Stimulated activated CD4-positive, alpha-beta T cell treated with anti-CD3 and anti-CD28 coated beads, Interleukin-15, amount 100 ng/mL, for 24 hours (primary cell): Measurements from ENCODE around the gene ANO3.

ENCODE experiments used
- DNase-seq: peaks from one replicate; pipeline ENCODE4 v3.0.0-alpha.2; 2020

Gene ANO3

DNA sequence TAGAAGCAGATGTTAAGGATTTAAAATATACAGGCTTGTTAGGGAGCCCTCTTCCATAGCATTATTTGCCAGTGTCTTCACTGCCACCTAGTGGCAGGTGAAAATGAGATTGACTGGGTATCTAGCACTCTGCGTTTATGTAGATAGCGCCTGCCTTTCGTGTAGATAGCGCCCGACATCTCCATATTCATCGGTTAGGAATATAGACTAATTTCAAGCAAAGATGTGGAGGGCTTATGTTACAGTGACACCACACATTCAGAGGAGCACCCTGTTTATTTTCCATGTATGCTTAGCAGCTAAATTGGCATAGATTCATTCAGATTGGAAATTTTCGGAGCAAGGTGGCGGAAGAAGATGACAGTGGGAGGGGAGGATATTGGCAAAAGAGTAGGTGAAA, 318.0 kb downstream of the ANO3 start:
- peak; percentile 39 for DNase-seq

DNA sequence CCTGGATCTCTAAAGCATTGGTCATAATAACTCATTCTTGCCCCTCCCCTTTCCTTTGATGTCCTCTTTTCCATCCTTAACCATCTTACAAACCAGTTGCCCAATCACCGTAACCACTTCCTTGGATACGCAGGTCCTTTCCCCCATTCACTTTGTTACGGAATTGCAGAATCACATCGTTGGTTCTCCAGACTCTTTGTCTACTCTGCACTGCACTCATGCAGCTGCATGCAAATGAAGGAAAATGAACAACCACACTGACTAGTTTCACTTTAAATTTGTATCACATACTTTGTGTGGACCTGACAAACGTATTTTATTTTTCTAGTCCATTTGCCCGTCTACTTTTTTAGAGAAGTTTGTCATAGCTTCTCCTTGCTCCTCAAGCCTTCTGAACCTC, 320.0 kb downstream of the ANO3 start:
- no peak for DNase-seq

DNA sequence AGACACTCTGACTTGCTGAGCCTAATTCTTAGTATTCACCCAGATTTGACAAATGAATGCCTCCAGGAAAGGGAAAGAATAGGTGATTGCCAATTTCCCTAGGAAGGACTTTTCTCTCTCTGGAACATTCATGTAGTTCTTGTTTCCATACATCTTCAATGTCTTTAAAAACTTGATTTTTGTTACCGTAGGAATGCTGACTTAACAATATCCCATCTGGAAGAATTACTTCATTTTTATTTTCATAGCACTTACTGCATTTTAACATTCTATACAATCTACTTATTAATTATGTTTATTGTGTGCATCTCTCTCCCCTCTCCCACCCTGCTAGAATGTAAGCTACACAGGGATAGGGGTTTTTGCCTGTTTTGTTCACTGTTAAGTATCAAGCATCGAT, 323.4 kb downstream of the ANO3 start:
- no peak for DNase-seq

DNA sequence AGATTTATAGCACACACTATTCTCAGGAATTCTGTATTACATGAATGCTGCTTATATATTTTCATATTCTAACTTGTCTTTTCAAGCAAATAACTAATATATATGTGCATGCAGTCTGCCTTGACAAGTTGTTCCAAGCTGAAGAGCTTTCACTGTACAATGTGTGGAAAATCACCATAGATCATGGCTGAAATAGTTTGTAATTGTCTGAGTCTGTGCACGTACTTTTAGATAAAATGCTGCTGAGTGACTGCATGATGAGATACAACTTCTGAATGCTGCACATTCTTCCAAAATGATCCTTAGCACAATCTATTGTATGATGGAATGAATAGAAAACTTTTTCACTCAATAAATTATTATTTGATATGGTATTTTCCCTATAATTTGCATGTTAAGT, 331.0 kb downstream of the ANO3 start:
- no peak for DNase-seq

DNA sequence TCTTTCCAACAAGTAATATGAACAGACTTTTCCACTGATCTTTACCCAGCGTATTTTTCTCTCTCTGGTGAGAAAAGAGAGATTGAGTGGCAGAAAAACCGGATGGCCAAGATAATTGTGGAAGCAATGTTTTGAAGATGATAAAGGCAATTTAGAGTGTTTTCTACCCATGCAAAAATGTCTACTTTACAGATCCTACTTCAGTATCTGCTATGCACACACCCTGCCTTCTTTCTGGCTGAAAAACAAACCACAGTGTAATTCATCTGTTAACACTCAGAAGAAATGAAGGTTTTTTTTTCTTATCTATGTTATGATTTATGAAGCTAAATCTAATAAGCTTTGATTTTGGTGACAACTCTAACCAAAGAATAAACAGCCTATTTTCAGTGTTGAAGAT, 333.1 kb downstream of the ANO3 start:
- no peak for DNase-seq

DNA sequence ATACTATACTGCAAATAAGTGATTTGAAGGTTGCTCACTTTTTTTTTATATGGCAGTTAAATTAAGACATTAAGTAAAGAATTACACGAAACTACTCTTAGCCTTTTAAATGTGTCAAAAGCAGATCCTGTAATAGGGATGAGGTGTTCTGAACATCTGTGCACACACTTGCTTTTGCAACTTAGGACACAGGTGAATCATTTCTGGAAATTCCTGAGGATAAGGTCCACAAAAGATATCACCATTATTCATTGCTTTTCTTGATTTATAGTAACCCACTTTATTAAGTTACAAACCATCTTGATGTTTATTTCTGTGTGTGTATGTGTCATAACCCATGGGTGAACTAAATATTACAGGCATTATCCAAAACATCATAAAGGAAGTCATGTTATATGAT, 334.0 kb downstream of the ANO3 start:
- DNase-seq, result no peak

DNA sequence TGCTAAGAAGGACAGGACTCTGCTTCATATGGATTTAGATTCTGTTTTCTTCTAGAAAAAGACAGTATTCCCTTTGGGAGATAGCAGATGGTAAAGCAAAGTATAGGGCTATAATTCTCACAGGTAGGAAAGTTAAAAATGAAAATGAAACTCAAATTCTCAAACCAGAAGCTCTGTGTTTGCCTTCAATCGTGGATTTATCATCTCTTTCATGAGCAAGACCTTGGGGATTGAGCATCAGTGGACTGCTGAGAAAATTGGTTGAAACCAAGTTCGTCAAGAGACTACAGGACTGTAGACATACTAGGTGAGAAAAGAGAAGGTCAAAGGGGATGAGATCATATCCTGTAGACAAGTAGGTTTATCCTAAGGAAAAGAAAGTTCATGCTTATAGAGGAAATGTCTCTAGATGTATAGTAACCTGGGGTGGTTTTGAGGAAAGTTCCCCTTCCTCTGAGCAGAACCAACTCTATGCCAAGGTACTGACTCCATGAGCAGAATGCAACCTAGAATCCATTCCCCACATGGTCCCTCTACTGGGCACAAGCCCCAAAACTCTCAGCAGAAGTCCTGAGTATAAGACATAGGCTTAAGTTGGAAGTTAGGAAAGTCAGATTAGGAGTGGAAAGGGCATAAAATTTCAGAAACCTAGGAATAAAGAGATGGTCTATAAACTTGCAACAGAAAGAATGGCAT, 343.5 kb downstream of the ANO3 start:
- no peak for DNase-seq

DNA sequence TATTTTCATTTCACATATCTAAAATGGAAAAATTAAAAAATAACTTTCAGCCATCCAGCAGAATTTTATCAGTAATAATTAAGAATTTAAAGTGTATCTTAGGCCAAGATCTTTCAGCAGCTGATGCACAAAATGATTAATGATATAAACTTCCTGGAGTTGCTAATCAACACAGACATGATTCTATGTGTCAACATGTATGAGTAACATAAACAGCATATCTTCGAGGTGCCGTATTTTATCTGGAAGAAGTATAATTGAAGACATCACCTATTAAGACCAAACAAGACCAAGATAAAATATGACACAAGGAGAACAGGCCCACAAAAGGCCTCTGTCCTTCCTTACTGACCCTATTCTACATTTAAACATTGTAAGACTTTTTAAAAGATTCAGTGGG, 344.7 kb downstream of the ANO3 start:
- no peak for DNase-seq

DNA sequence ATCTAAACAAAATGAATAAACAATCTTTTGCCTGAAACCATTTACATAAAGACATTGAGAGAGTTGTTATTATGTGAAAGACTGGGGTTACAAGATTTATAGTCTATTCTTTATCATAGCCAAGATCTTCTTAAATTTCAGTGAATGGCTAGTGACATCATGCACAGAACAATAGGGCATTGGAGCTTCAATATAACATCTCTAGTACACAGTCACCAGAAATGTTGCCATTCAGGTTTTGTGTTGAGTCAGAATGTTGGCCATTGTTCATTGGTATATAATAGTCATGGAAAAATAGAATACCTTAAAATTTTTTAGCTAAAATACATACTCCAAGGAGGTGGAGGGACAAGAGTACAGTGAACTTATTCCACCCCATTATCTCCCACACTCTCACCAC, 345.6 kb downstream of the ANO3 start:
- no peak for DNase-seq

DNA sequence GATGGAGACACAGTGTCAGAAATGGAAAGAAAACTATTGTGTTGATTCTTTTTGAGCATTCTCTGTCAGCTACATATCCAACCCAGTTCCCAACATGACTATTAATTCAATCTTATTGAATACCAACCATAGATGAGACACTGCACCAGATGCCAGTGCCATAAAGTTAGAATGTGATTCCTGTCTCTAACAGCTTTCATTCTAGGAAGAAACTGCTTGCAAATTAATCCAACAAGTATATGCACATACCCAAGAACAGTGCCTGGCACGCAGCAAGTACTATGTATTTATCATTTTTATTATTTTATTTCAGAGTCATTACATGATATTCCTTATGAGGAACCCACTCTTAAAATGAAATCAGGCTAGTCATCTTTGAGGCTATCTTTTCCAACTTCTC, 355.4 kb downstream of the ANO3 start:
- no peak for DNase-seq

DNA sequence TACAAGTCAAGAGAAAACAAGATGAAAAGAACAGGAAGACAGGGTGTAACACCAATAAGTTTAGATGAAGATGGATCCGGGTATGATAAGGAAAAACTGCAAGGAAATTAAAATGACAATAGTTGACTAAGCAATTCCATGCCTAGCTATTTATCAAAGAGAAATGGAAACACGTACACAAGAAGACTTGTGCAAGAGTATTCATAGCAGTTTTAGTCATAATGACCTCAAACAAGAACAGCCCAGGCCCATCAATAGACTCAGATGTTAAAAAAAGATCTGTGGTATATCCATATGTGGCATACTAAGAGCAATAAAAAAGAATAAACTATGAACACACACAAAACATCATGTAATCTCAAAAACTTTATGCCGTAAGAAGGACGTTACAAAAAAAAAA, 356.8 kb downstream of the ANO3 start:
- DNase-seq, result no peak

DNA sequence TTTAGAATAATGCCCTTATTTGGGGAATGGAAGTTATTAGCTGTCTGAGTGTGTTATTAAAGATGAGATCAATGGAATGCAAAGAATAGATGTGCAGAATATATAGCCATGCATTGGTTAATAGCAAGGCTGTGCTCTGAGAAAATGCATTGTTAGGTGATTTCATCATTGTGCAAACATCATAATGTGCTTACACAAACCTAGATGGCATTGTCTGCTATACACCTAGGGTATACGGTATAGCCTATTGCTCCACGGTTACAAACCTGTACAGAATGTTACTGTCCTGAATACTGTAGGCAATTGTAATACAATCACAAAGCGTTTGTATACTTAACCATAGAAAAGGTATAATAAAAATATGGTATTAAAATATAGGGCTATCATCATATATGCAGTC, 364.4 kb downstream of the ANO3 start:
- DNase-seq, result no peak

DNA sequence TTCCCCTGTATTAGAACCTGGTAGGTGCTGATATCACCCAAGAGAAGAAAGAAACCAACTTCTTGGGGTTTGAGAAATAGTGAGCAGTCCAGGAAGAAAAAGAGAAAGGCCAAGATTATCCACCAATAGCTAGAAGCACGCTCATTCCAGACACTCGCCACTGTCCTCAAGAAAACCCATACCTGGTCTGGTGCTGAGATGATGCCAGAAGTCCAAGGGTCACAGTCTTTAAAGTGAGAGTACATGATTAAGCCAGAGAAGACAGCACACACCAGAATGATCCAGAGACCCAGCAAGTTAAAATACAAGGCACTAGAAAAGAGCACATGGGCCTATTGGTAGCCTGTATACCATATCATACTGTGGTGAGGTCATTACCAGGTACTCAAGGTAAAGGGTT, 366.3 kb downstream of the ANO3 start:
- DNase-seq, result no peak

DNA sequence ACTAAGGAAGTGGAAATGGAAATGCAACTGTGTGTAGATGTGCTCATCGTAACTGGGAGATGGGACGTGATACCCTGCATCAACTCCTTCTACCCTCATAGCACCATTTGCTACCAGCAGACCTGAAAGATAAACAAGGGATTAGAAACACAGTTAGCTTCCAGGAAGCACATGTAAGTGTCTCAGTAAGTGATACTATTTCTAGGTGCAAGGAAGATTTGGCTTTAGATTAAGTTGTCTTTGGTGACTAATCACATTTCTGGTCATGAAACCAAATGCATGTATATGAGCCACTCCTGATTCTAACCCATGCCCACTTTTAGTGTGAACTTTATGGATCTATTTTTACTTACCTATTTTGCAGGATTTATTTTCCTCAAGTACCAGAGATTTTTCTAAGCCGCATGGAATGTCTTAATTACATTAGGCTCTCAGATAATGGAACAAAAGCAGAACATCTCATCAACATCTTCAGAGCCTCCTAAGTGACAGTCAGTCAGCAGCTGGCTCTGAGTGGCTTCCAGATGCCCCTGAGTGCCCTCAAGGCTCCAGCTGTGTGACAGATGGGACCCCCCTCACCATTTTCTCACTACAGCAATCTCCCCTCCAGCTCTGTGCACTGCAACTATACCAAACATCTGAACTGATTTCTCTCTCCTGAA, 368.8 kb downstream of the ANO3 start:
- no peak for DNase-seq

DNA sequence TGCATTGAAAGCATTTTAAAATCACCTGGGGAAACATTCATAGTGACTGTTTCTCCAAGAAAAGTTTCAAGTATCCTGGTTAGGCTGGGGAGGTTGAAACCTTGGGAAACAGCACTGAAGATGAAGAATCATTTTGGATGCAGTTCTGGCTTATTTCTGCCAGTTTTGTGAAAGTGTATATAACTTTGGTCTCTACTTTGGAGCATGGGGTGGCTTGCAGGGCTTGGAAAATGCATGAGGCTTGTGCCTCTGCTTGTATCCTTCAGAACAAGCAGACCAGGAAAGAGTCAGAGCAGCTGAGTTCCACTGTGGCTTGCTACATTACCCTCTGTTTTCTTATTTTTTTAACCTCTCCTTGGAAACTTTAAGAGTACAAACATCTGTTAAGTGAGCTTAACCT, 370.5 kb downstream of the ANO3 start:
- DNase-seq, result no peak

DNA sequence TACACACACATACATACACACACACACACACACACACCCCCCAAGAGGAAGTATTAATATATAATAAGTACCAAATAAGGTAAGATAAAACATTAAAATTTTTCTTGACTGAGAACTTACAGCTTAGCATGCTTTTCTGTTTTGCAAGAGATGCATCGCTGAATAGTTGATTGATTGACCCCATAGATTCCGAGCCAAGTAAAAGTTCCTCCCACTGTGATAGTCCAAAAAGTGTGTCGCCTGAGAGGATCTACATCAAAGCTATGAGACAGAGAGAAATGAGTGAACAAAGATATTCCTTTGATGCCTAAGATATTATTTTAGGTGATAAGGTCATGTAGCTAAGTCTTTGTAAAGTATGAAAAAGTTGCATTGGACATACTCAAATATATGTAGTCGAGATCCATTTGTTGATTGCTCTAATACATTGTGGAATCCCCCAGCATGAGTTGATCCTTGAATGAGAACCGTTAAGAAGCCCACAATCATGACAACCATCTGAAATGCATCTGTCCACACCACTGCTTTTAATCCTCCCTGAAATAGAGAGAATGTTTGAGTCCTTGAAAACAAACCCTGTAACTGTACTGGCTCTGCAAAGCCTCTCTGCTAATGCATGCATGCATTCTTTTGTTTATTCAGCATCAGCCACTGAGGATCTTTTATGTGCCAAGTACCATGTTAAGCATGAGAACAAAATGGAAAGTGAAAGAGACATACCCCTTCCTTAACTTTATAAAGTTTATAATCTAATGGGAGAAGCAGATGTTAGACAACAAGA, 371.7 kb downstream of the ANO3 start:
- DNase-seq, result no peak

DNA sequence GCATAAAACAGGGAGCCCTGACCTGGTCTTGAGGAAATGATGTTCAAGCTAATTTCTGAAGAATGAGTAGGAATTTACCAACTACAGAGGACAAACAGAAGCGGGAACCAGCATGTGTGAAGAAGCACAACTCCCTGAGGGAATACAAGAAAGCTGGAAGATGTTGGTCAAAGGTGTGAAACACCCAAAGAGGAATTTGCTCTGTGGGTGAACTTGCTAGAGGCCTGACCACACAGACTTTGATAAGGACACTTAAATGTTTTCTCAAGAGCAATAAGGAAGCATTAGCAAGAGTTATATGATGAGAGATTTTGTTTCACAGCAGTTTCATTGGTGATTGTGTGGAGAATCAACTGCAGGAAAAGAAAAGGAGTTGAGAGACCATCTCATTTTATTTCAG, 372.3 kb downstream of the ANO3 start:
- DNase-seq, result no peak

DNA sequence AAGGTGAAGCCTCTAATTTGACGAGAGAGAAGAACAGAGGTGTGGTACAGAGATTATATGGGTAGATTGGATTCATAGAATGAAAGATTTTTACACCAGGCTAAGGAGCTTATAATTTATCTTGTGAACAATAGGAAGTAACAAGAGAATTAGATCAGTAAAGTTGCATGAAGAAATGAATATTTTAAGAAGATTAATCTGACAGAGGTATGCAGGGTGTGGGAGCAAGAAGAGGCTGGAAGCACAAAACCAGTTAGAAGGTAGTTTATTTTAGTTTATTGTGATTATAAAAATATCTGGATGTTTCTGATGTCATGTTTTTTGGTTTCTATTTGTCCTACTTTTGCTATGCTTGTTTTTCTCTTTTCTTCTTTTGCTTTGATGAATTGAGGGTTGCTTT, 374.3 kb downstream of the ANO3 start:
- DNase-seq, result no peak

DNA sequence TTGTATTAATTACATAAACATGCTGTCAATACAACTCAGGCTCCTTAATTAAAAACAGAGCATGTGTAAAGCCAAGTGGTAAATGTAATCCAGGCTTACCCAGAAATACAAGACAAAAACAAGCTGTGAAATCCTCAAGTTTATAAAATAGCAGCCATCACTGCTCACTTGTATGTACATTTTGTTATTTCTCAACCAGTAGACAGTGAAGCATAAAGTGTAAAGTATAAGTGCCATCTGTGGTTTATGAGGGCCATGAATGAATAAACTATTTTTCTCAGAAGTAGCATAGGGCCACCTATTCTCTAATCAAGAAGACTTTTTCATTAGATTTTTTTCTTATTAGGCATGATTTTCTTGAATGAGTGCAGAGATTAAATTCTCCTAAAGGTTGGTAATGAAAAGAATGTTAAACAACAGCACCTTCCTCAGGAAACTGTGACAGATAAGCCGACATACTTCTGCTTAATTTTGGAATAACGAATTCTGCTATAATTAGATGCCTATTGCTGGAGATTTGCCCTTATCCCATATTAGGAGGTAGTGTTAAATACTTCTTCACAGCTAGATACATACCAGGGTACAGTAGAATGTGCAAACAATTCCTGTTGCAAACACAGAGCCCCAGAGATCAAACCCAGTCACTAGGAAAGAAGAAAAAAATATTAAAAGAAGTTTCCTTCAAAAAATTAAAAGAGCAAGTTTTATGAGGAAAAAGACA, 377.0 kb downstream of the ANO3 start:
- no peak for DNase-seq

DNA sequence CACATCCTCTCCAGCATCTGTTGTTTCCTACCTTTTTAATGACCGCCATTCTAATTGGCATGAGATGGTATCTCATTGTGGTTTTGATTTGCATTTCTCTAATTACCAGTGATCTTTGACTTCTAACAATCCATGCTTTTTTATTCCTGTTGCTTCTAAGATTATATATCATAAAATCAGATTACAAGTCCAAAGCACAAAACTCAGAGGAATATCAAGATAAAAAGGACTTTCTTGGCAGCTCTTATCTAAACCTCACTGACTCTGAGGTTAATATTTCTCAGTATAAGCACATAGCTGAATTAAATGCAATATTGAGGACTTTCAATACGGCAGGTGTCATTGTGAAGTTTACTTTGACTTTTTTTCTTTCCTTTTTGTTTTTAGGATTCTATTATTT, 378.6 kb downstream of the ANO3 start:
- no peak for DNase-seq

DNA sequence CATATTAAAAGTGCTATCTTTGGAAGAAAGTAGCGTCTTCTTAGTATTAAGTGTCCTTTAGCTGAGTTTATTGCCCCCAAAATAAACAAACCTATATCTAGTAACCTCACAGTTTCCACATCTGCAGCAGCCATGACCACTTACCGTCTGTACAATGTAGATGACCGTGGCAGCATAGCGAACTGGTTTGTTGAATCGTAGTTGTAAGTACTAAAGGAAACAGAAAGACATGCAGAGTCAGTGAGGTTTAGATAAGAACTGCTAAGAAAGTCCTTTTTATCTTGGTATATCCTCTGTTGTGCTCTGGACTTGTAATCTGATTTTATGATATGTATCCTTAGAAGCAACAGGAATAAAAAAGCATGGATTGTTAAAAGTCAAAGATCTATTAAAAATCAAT, 380.6 kb downstream of the ANO3 start:
- no peak for DNase-seq
